GM19193 (cell line): Measurements from ENCODE around the gene MED31.

Experiments
- POLR2A ChIP-seq: IDR thresholded peaks from 4 replicates; pipeline ENCODE4 v1.6.1; 2011; ENCODE audit not compliant: insufficient read depth, insufficient read length; ENCODE audit errors: extremely low read depth

The MED31 gene

GRCh38 chr17:6651354-6651918, at the start of gene MED31, which contains the start of gene C17orf100:
TSS of gene MED31 (minus strand) at chr17:6651605. CDS start at chr17:6651528, 77 bp downstream.
TSS of gene C17orf100 (plus strand) at chr17:6651762. CDS start at chr17:6651914, 152 bp downstream.
- peak; percentile 71 for TF ChIP-seq POLR2A

- TF ChIP-seq POLR2A, result no peak
Measured at GRCh38 chr17:6700948-6701307, 49.5 kb upstream of the MED31 start.

- no peak for TF ChIP-seq POLR2A
Measured at GRCh38 chr17:6699997-6700947, 48.9 kb upstream of the MED31 start.

- TF ChIP-seq POLR2A, result no peak
Measured at GRCh38 chr17:6698004-6698403, 46.6 kb upstream of the MED31 start.

GRCh38 chr17:6696906-6697305, 45.5 kb upstream of the MED31 start:
- no peak for TF ChIP-seq POLR2A

GRCh38 chr17:6695565-6695964, 44.2 kb upstream of the MED31 start:
- no peak for TF ChIP-seq POLR2A

- TF ChIP-seq POLR2A, result no peak
Measured at GRCh38 chr17:6695051-6695450, 43.6 kb upstream of the MED31 start.

- no peak for TF ChIP-seq POLR2A
Measured at GRCh38 chr17:6691546-6691945, 40.1 kb upstream of the MED31 start.

GRCh38 chr17:6690641-6691040, 39.2 kb upstream of the MED31 start:
- no peak for TF ChIP-seq POLR2A

- TF ChIP-seq POLR2A, result no peak
Measured at GRCh38 chr17:6688944-6689343, 37.5 kb upstream of the MED31 start.

GRCh38 chr17:6686026-6686425, 34.6 kb upstream of the MED31 start:
- TF ChIP-seq POLR2A, result no peak

GRCh38 chr17:6684881-6685767, 33.7 kb upstream of the MED31 start:
- no peak for TF ChIP-seq POLR2A

- no peak for TF ChIP-seq POLR2A
Measured at GRCh38 chr17:6684460-6684783, 33.0 kb upstream of the MED31 start.

GRCh38 chr17:6683730-6684459, 32.5 kb upstream of the MED31 start:
- no peak for TF ChIP-seq POLR2A
